ENCODE data around the gene RWDD2A. TPM values are rescaled to one million over a fixed set of nuclear protein-coding genes. Genes with fewer than 3 reads are reported as not detected.

RWDD2A gene
- total RNA-seq, 1 donor from 2014 or later = 6.4 TPM

DNA sequence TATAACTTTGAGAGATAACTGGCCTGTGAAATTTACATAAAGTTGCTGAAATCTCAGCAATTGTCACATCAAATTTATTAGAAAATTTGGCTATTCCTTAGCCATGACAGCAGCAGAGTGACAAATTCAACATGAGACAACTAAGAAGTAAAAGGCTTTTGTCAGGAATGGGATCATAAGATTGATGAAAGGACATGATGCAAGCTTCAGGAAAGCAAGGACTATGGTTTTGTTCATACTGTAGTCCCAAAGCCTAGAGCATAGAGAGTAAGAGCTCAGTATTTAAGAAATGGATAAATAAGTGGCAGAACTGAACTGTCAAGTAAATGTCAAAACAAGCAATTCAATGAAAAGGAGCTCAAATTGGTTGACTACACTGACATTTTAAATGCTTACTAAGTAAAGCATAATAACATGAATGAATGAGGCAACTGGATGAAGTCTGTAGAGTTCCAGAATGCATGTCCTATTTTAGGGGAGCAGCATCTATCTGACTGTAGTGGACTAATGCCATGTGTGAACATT lies 12.7 kb upstream of the RWDD2A start:
- Mint-ChIP-seq H3K4me1 (peaks cover 2% of the 10 kb centered on the region), H3K36me3 (peaks cover 50% of the 10 kb centered on the region), H3K27ac (no peak overlapping the region), H3K4me3 (no peak overlapping the region), H3K27me3 (ENCODE audit: low read depth) (no peaks in the 10 kb centered on the region), H3K9me3 (no peaks in the 10 kb centered on the region)
- TF ChIP-seq CTCF (IDR thresholded peaks at IDR 0.05; ENCODE audit: unreplicated experiment) = no peak
- DNase-seq (ENCODE audit: low spot score in 2 of 2, unreplicated experiment in 2 of 2) = no peak

- Mint-ChIP-seq H3K27ac (no peak overlapping the region), H3K4me1 (no peaks in the 10 kb centered on the region), H3K36me3 (peaks cover 49% of the 10 kb centered on the region), H3K4me3 (no peak overlapping the region), H3K9me3 (no peaks in the 10 kb centered on the region), H3K27me3 (ENCODE audit: low read depth) (no peaks in the 10 kb centered on the region)
- no peak for TF ChIP-seq CTCF (IDR thresholded peaks at IDR 0.05; ENCODE audit: unreplicated experiment)
- no peak for DNase-seq (ENCODE audit: low spot score in 2 of 2, unreplicated experiment in 2 of 2)
Measured at GRCh38 chr6:83182114-83182513, 11.0 kb upstream of the RWDD2A start.

DNA sequence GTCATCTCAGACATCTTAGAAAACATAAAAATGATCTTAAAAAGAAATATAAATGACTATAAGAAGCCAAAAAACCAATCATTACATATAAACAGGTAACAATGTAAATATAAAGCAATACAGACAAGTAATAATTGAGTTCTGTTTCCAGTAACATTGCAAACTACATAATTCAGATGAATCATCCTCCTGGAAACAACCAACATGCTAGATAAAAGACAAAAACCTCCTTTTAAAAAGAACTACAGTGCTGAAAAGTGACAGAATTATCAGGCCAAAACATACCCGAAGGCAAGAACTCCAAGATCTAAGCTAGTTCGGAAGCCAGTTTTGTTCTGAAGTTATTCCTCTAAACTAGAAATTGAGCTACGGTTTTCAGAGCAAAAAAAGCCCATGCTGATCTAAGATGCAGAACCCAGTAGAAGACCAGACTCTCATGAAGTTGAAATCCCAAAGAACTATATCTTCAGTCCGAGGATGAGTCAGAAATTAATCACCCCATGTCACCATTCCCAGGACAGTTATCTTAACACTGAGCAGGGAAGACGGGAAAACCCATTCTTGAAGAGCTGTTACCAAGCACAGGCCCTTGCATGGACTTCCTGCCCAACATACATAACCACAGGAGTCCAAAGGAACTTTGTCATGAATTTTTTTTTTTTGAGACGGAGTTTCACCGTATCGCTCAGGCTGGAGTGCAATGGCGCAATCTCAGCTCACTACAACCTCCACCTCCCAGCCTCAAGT lies 9.9 kb upstream of the RWDD2A start:
- Mint-ChIP-seq H3K27me3 (ENCODE audit: low read depth) (no peaks in the 10 kb centered on the region), H3K27ac (peak overlapping the region; percentile 40), H3K9me3 (no peaks in the 10 kb centered on the region), H3K36me3 (peaks cover 42% of the 10 kb centered on the region), H3K4me1 (no peaks in the 10 kb centered on the region), H3K4me3 (no peak overlapping the region)
- no peak for DNase-seq (ENCODE audit: low spot score in 2 of 2, unreplicated experiment in 2 of 2)
- no peak for TF ChIP-seq CTCF (IDR thresholded peaks at IDR 0.05; ENCODE audit: unreplicated experiment)

GRCh38 chr6:83185096-83185495 lies 8.1 kb upstream of the RWDD2A start:
- Mint-ChIP-seq H3K36me3 (peaks cover 43% of the 10 kb centered on the region), H3K4me1 (no peaks in the 10 kb centered on the region), H3K27me3 (ENCODE audit: low read depth) (no peaks in the 10 kb centered on the region), H3K9me3 (no peaks in the 10 kb centered on the region), H3K27ac (no peak overlapping the region), H3K4me3 (no peak overlapping the region)
- no peak for DNase-seq (ENCODE audit: low spot score in 2 of 2, unreplicated experiment in 2 of 2)
- no peak for TF ChIP-seq CTCF (IDR thresholded peaks at IDR 0.05; ENCODE audit: unreplicated experiment)

GRCh38 chr6:83188501-83188900 lies 4.7 kb upstream of the RWDD2A start:
- Mint-ChIP-seq H3K4me3 (no peak overlapping the region), H3K27me3 (ENCODE audit: low read depth) (no peaks in the 10 kb centered on the region), H3K27ac (no peak overlapping the region), H3K9me3 (no peaks in the 10 kb centered on the region), H3K4me1 (peaks cover 18% of the 10 kb centered on the region), H3K36me3 (peaks cover 32% of the 10 kb centered on the region)
- no peak for DNase-seq (ENCODE audit: low spot score in 2 of 2, unreplicated experiment in 2 of 2)
- TF ChIP-seq CTCF (IDR thresholded peaks at IDR 0.05; ENCODE audit: unreplicated experiment) = no peak

Measured in mesothelial cell of epicardium (in vitro differentiated cells).